Activated CD8-positive, alpha-beta T cell treated with anti-CD3 and anti-CD28 coated beads for 36 hours (primary cell): ENCODE data around the gene PCMTD2. TPM values are rescaled to one million over a fixed set of nuclear protein-coding genes. Genes with fewer than 3 reads are reported as not detected.
A peak's percentile ranks its signal among the peaks of the same experiment; 100 is the strongest.
"Not testable (repeated sequence)": the region's sequence is repeated elsewhere in the genome, so short reads cannot be mapped to it uniquely, and the experiment has no call there.

Experiments used
- ATAC-seq: fragments of 200-7000 bp; cut with Tn5 transposase; one replicate; pipeline ENCODE4 v1.10.0; 2021; ENCODE audit warnings: mild to moderate bottlenecking, moderate library complexity
- CTCF ChIA-PET: fragments of 350-600 bp; sonication (Branson Sonifier 250); formaldehyde crosslinking; loops from one replicate; lab custom pipeline; 2021; ENCODE audit warnings: antibody characterized with exemption; lab: Charles Lee
- POLR2A ChIA-PET: fragments of 350-600 bp; sonication (Branson Sonifier 250); formaldehyde crosslinking; loops from one replicate; lab custom pipeline; 2021; ENCODE audit warnings: antibody characterized with exemption; lab: Charles Lee
- DNase-seq: peaks from one replicate; pipeline ENCODE4 v3.0.0-alpha.2; 2020
- H3K27ac Mint-ChIP-seq: one replicate; pipeline ENCODE4 v1.8.0; 2021; ENCODE audit warnings: mild to moderate bottlenecking, mixed read lengths
- H3K27me3 Mint-ChIP-seq: one replicate; pipeline ENCODE4 v1.8.0; 2021; ENCODE audit warnings: mixed read lengths
- H3K36me3 Mint-ChIP-seq: one replicate; pipeline ENCODE4 v1.8.0; 2021; ENCODE audit warnings: low read depth, mixed read lengths
- H3K4me1 Mint-ChIP-seq: one replicate; pipeline ENCODE4 v1.8.0; 2021; ENCODE audit warnings: low read depth, mixed read lengths
- H3K4me3 Mint-ChIP-seq: one replicate; pipeline ENCODE4 v1.8.0; 2021; ENCODE audit warnings: mild to moderate bottlenecking, moderate library complexity, mixed read lengths
- H3K9me3 Mint-ChIP-seq: one replicate; pipeline ENCODE4 v1.8.0; 2021; ENCODE audit warnings: mixed read lengths
- intact Hi-C: fragments of 100-400 bp; cut with micrococcal nuclease; formaldehyde crosslinking; loops from one replicate; pipeline ENCODE4 v1.10.0; 2022
- total RNA-seq, 2 experiments: library from RNA; stranded (reverse); gene quantifications; one replicate each; pipeline ENCODE4 v1.2.3, GENCODE V29; 2021

PCMTD2 gene
- total RNA-seq, 2 experiments from 2014 or later: 26.0 to 28.6 TPM

DNA sequence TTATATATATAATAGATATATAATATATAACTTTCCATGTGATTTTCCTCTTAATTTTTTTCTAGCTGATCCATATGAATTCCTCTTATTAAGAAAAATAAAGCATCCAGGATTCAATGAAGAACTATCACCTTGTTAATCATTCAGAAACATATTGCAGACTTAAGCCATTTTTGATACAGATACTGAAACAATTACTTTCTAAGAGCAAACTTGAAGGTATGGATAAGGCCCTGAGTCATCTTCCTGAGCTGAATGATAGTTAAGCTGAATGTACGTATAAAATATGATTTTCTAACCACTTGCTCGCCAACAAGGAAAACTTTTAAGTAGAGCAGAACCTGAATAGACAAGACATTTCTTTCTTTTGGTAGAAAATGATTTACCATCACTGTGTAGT, 47.5 kb downstream of the PCMTD2 start:
- POLR2A ChIA-PET: not testable (repeated sequence)

DNA sequence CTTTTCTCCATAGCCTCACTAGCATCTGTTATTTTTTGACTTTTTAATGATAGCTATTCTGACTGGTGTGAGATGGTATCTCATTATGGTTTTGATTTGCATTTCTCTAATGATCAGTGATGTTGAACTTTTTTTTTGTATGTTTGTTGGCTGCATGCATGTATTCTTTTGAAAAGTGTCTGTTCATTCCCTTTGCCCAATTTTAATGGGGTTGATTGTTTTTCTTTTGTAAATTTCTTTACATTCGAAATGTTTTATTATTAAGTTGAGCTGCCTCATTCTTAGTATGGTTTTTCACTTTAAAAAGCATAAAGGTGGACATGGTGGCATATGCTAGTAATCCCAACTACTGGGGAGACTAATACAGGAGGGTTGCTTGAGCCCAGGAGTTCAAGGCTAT, 58.2 kb downstream of the PCMTD2 start:
- ATAC-seq, H3K9me3 Mint-ChIP-seq, intact Hi-C loops, H3K4me1 Mint-ChIP-seq, H3K4me3 Mint-ChIP-seq, H3K36me3 Mint-ChIP-seq, DNase-seq, H3K27ac Mint-ChIP-seq, CTCF ChIA-PET, POLR2A ChIA-PET: not testable (repeated sequence)
- peaks cover 17% of the 10 kb centered on the region for H3K27me3 Mint-ChIP-seq

More for the DNA sequence above, 47.5 kb downstream of the PCMTD2 start:
- CTCF ChIA-PET, DNase-seq, intact Hi-C loops, H3K4me1 Mint-ChIP-seq, H3K9me3 Mint-ChIP-seq, H3K27ac Mint-ChIP-seq, H3K27me3 Mint-ChIP-seq, H3K36me3 Mint-ChIP-seq, ATAC-seq, H3K4me3 Mint-ChIP-seq: not testable (repeated sequence)

- H3K4me1 Mint-ChIP-seq, CTCF ChIA-PET, H3K4me3 Mint-ChIP-seq, ATAC-seq, DNase-seq, H3K27ac Mint-ChIP-seq, POLR2A ChIA-PET, H3K9me3 Mint-ChIP-seq, intact Hi-C loops, H3K36me3 Mint-ChIP-seq: not testable (repeated sequence)
- peaks cover 19% of the 10 kb centered on the region for H3K27me3 Mint-ChIP-seq
Measured at GRCh38 chr20:64315381-64315780, 59.8 kb downstream of the PCMTD2 start.

- H3K4me3 Mint-ChIP-seq, H3K4me1 Mint-ChIP-seq, ATAC-seq, DNase-seq, intact Hi-C loops, H3K9me3 Mint-ChIP-seq, CTCF ChIA-PET, H3K36me3 Mint-ChIP-seq, POLR2A ChIA-PET, H3K27ac Mint-ChIP-seq: not testable (repeated sequence)
- peaks cover 19% of the 10 kb centered on the region for H3K27me3 Mint-ChIP-seq
Measured at GRCh38 chr20:64315884-64316283, 60.3 kb downstream of the PCMTD2 start.

- H3K36me3 Mint-ChIP-seq, POLR2A ChIA-PET, H3K4me3 Mint-ChIP-seq, intact Hi-C loops, H3K9me3 Mint-ChIP-seq, H3K4me1 Mint-ChIP-seq, H3K27ac Mint-ChIP-seq, CTCF ChIA-PET: not testable (repeated sequence)
- peak; percentile 47 for ATAC-seq
- peak; percentile 22 for DNase-seq
- peaks cover 19% of the 10 kb centered on the region for H3K27me3 Mint-ChIP-seq
Measured at GRCh38 chr20:64316415-64317083, 61.0 kb downstream of the PCMTD2 start.

DNA sequence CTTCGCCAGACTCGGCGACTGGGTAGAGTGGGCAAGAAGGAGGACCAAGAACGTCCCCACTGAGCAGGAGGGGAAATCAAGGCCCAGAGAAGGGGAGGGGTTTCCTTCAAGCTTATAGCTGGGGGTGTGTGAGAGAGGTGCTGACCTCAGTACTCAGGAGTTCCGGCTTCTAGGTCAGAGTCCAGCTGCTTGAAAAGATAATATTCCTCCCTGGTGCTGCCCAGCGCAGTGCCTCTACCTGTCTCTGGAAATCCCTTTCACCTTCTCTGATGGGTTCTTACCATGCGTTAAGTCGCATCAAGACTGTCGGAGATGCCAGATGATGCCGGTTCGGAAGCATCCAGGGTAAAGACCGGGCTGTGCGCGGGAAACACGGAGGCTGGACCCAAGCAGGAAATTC, 61.8 kb downstream of the PCMTD2 start:
- H3K36me3 Mint-ChIP-seq, H3K27ac Mint-ChIP-seq, POLR2A ChIA-PET, H3K4me1 Mint-ChIP-seq, intact Hi-C loops, DNase-seq, H3K4me3 Mint-ChIP-seq, CTCF ChIA-PET, ATAC-seq, H3K9me3 Mint-ChIP-seq: not testable (repeated sequence)
- H3K27me3 Mint-ChIP-seq: peaks cover 19% of the 10 kb centered on the region

- ATAC-seq, H3K36me3 Mint-ChIP-seq, intact Hi-C loops, H3K9me3 Mint-ChIP-seq, POLR2A ChIA-PET, CTCF ChIA-PET, H3K27ac Mint-ChIP-seq, DNase-seq, H3K4me3 Mint-ChIP-seq, H3K4me1 Mint-ChIP-seq: not testable (repeated sequence)
- peaks cover 19% of the 10 kb centered on the region for H3K27me3 Mint-ChIP-seq
Measured at GRCh38 chr20:64318056-64318455, 62.5 kb downstream of the PCMTD2 start.

- H3K9me3 Mint-ChIP-seq, CTCF ChIA-PET, POLR2A ChIA-PET: not testable (repeated sequence)
Measured at GRCh38 chr20:64322031-64322789, 66.7 kb downstream of the PCMTD2 start.

More at GRCh38 chr20:64322031-64322789, 66.7 kb downstream of the PCMTD2 start:
- H3K36me3 Mint-ChIP-seq, intact Hi-C loops, H3K4me1 Mint-ChIP-seq, DNase-seq, ATAC-seq, H3K27ac Mint-ChIP-seq, H3K4me3 Mint-ChIP-seq: not testable (repeated sequence)
- H3K27me3 Mint-ChIP-seq: peaks cover 26% of the 10 kb centered on the region

Other genes with a start within 250 kb of the PCMTD2 start
- gene C20orf204, start 219.6 kb upstream of the PCMTD2 start, total RNA-seq: 1 to 10 TPM; 2.8 to 4.7 TPM
- gene SOX18, start 206.1 kb upstream of the PCMTD2 start, total RNA-seq: not detected
- gene TCEA2, start 192.6 kb upstream of the PCMTD2 start, total RNA-seq: 10 to 100 TPM; 30.0 to 33.0 TPM
- gene RGS19, start 176.2 kb upstream of the PCMTD2 start, total RNA-seq: 10 to 100 TPM; 42.5 to 44.1 TPM
- gene OPRL1, start 175.7 kb upstream of the PCMTD2 start, total RNA-seq: under 1 TPM; 0.61 to 0.63 TPM
- under 1 TPM; 0.43 TPM for gene LKAAEAR1, start 171.3 kb upstream of the PCMTD2 start, total RNA-seq
- not detected for gene NPBWR2, start 148.2 kb upstream of the PCMTD2 start, total RNA-seq
- not detected for gene MYT1, start 91.3 kb upstream of the PCMTD2 start, total RNA-seq